GM19467 (cell line): ENCODE results near the gene CDH5.

Source experiments
- ATAC-seq: cut with Tn5 transposase; IDR thresholded peaks from one replicate; pipeline ENCODE4 v1.9.1; 2021; ENCODE audit warnings: mild to moderate bottlenecking, moderate library complexity; ENCODE audit not compliant: unreplicated experiment

Gene CDH5

GRCh38 chr16:66416136-66416535 is 49.6 kb downstream of the CDH5 start:
- no peak for ATAC-seq

DNA sequence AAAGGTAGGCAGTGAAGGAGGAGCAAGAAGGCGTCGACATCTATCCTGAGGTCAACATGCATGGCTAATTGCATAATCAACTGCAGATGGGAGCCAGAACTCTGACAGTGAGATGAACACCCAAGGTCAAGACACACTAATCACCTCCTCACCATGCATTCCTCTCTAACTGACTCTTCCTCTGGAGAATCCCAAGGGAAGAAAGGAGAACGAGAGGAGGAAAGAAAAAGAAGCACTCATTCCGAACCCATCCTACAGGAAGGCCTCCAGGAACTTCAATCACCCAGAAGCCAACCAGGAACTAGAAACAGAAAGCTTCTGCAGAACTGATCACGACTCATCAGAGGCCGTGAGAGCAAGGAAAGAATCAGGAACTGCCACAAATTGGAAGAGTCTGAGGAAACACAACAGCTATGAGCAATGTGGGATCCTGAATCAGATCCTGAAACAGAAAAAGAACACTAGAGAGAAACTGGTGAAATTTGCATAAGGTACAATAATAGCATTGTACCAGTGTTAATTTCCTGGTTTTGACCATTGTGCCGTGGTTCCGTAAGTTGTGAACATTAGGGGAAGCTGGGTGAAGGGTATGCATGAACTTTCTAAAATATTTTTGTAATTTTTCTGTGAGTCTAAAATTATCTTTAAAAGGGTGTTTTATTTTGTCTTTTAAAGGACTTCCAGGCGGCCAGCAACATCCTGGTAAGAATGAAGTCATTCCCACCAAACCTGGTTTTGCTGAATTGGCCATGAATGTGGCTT is 50.6 kb downstream of the CDH5 start:
- no peak for ATAC-seq

GRCh38 chr16:66418165-66418962 is 51.9 kb downstream of the CDH5 start:
- ATAC-seq, result no peak

DNA sequence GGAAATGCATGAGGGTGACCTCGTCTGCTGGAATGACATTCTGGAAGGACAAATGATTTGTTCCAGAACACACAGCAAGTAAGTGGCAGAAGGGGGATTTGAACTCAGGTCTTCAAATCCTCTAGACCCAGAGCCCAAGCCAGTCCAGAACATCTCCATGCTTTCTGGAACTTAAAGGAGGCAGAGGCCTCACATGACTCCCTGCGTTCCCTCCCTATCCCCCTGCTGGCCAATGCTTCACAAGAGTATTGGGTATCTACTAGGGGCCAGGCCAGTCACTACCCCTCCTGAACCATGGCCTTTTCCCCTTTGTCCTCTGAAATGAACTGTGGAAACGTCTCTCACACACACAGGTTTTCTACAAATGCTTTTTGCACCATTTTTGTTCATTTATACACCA is 53.0 kb downstream of the CDH5 start:
- no peak for ATAC-seq

GRCh38 chr16:66420396-66420795 is 53.9 kb downstream of the CDH5 start:
- ATAC-seq, result no peak

DNA sequence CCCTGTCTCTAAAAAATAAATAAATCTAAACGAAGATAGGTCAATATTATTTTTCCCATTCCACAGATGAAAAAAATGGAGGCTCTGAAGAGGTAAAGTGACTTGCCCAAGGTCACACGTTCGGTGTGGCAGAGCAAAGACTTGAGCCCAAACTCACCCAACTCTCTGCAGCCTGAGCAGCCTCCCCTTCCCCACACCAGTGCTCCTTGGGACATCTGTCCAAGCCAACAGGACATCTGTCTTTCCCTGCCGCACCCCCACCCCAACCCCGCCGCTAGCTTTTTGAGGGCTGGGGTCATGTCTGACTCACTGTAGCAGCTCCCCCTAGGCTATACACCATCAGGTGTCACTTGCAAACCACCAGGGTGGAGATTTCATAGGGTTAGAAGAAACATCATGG is 55.4 kb downstream of the CDH5 start:
- ATAC-seq, result no peak

- no peak for ATAC-seq
Measured at GRCh38 chr16:66422366-66422765, 55.9 kb downstream of the CDH5 start.

- no peak for ATAC-seq
Measured at GRCh38 chr16:66423177-66423576, 56.7 kb downstream of the CDH5 start.

DNA sequence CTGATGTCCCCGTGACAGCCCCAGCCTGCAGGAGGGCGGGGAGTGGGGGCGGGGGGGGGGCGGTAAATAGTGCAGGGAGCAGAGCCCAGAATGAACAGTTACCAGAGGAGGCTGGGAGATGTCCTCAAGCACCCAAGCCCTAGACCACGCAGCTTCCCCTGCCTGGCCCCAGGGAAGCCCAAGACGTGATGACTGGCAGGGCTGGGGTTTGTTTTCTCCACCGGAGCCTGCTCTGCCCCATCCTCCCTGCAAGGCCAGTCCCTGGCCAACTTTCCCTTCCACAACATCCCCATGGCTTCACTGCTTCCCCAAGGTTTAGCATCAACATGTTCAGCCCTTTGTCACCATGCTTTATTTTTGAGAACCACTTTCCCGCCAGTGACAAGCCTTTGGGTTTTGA is 59.2 kb downstream of the CDH5 start:
- no peak for ATAC-seq

GRCh38 chr16:66426112-66427035 is 59.9 kb downstream of the CDH5 start:
- no peak for ATAC-seq

GRCh38 chr16:66427036-66427860 is 60.8 kb downstream of the CDH5 start, which contains the start of gene BEAN1:
Gene BEAN1, plus strand, starts transcription at chr16:66427295. Its CDS starts 10,382 bp downstream, at chr16:66437677.
- no peak for ATAC-seq

- no peak for ATAC-seq
Measured at GRCh38 chr16:66427871-66428681, 61.6 kb downstream of the CDH5 start.

DNA sequence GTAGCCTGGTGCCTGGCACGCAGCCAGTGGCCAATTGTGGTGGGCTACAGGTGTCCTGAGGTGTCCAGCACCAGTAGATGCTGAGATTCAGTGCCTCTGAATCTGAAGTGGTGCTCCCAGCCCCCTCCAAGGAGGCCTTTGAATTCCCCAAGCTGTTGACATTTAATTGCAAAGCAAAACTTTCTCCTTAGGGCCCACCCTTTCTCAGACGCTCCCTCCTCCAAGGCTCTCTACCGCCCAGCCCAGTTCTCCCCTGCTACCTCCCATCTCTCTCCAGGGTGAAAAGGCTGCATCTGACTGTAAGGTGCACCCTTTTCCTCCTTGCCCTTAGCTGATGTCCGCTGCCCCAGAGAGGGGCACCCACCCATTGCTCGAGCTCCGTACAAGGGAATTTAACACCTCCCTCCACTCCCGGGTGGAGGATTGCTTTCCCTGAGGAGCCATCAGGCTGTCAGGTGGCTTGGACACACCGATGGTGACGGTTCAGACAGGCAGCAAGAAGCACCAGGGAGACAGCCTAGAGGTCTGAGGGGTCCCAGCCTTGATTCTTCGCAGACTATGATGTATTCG is 62.3 kb downstream of the CDH5 start:
- no peak for ATAC-seq

- no peak for ATAC-seq
Measured at GRCh38 chr16:66429290-66429962, 62.9 kb downstream of the CDH5 start.

GRCh38 chr16:66430214-66430613 is 63.7 kb downstream of the CDH5 start:
- ATAC-seq, result no peak

DNA sequence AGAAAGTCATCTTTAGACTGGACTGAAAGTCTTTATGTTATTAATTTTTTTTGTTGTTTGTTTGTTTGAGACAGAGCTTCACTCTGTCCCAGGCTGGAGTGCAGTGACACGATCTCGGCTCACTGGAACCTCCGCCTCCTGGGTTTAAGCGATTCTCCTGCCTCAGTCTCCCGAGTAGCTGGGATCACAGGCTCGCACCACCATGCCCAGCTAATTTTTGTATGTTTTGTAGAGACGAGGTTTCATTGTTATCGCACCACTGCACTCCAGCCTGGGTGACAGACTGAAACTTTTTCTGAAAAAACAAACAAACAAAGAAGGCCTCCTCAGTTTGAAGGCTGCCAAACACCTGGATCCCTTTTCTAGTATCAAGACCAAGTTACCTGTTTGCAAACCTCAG is 65.3 kb downstream of the CDH5 start:
- no peak for ATAC-seq

DNA sequence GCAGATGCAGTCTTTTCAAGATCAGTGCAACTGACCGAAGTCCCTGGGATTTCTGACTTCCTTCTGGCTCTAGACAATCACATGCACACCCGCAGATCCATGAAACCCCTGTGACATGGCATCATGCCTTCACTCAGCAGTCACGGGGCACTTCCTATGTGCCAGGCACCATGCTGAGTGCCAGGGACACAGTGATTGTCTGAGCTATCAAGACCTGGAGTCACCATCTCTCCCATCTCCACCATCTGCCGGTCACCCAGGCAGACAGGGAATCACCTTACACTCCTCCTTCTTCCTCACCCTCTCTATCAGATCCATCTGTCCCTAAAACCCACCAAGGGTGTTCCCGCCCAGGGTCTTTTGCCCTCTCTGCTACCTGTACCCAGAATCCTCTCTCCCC is 65.9 kb downstream of the CDH5 start:
- ATAC-seq, result no peak

DNA sequence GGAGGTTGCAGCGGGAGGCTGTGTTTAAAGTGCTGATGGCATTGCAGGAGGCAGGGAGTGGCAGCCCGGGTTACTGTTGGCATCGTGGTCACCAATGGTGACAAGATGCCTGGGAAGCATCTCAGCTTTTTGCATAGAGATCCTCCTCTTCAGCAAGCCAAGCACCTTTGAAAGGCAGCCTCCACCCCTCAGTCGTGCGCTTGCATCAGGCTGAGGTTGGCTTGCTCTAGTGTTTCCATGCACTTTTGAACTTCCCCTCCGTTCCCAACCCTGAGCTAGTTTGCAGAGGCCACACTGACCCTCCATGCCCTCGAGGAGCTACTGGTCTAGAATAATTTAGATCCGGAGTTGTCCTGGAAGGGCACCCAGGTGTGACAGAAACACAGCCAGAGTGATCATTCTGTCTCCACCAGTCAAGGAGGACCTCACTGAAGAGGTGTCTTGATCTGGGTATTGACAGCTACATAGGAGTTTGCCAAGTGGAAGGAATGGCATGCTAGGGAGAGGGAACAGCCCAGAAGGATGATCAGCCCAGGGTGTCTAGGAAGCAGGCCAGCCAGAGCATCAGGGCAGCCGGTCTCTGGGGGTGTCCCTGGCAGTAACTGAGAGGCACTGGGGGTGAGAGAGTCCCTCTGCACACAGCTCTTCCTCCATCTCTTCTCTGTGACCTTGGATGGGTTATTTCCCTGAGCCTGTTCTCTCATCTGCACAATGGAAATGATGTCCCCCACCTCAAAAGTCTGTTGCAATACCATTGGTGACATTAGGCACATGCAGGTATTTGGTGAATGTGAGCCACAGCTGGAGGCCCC is 68.3 kb downstream of the CDH5 start:
- no peak for ATAC-seq
